ENCODE measurements around the gene E2F4. TPM values are rescaled to one million over a fixed set of nuclear protein-coding genes. Genes with fewer than 3 reads are reported as not detected.

E2F4 gene
- total and polyA plus RNA-seq, 2 of the 13 experiments (the other 11 are each of a cell fraction or from before 2014, with no cell fraction given), result 84.8 to 91.2 TPM

DNA sequence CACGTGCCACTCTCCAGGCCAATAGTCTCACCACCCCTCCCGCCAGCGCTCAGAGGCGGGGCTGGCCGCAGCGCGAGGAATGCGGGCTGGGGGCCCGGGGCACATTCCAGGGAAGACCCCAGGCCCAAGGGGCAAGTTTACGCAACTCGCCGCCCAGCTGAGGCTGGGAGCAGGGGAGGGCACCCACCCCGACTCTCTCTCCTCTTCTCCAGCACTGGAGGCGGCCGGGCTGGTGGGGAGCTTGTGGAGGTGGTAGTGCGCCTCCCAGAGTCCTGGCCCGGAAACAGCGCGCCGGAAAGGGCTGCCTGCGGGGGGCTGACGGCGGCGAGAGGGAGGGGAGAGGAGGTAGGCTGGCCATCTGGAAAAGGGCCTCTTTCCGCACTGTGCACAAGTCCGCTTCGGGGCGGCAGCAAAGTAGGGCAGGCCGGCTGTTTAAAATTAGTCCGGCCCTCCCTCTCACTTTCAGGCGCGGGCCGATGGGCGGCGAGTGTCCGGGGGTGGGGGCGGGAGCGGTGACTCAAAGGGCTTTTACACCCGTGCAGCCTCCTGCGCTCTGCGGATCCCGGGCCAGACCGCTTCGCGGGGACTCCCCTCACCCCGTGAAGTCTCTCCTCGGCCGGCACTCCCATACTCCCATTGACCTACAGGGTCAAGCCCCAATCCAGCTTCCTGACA lies 54.3 kb downstream of the E2F4 start (continued):
- no peak for TF ChIP-seq SUZ12 (IDR thresholded peaks at IDR 0.05; ENCODE audit: low read depth, low read length)
- no peak for TF ChIP-seq ZNF713 (CRISPR knock-in tag; IDR thresholded peaks at IDR 0.05)
- no peak for TF ChIP-seq NFE2 (CRISPR knock-in tag; IDR thresholded peaks at IDR 0.05)
- TF ChIP-seq ZNF496 (CRISPR knock-in tag; IDR thresholded peaks at IDR 0.05; ENCODE audit: insufficient replicate concordance), result no peak
- TF ChIP-seq KMT2B (CRISPR knock-in tag; IDR thresholded peaks at IDR 0.05), result peak; percentile 47
- TF ChIP-seq, protein P1, sequence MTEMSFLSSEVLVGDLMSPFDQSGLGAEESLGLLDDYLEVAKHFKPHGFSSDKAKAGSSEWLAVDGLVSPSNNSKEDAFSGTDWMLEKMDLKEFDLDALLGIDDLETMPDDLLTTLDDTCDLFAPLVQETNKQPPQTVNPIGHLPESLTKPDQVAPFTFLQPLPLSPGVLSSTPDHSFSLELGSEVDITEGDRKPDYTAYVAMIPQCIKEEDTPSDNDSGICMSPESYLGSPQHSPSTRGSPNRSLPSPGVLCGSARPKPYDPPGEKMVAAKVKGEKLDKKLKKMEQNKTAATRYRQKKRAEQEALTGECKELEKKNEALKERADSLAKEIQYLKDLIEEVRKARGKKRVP (CRISPR knock-in tag; IDR thresholded peaks at IDR 0.05), result peak in 1 of 2 experiments; percentile 72; a peak in 2 of 4 replicates
- TF ChIP-seq FOXM1 (CRISPR knock-in tag; IDR thresholded peaks at IDR 0.05), result no peak
- peak; percentile 97 for TF ChIP-seq ZNF781 (CRISPR knock-in tag; IDR thresholded peaks at IDR 0.05; ENCODE audit: borderline replicate concordance, not compliant biosample characterization)
- TF ChIP-seq RFX3 (CRISPR knock-in tag; IDR thresholded peaks at IDR 0.05), result no peak
- TF ChIP-seq HIVEP1 (CRISPR knock-in tag; IDR thresholded peaks at IDR 0.05), result peak; percentile 100
- TF ChIP-seq FOXO1 (CRISPR knock-in tag; IDR thresholded peaks at IDR 0.05), result peak; percentile 85
- TF ChIP-seq, protein P2, sequence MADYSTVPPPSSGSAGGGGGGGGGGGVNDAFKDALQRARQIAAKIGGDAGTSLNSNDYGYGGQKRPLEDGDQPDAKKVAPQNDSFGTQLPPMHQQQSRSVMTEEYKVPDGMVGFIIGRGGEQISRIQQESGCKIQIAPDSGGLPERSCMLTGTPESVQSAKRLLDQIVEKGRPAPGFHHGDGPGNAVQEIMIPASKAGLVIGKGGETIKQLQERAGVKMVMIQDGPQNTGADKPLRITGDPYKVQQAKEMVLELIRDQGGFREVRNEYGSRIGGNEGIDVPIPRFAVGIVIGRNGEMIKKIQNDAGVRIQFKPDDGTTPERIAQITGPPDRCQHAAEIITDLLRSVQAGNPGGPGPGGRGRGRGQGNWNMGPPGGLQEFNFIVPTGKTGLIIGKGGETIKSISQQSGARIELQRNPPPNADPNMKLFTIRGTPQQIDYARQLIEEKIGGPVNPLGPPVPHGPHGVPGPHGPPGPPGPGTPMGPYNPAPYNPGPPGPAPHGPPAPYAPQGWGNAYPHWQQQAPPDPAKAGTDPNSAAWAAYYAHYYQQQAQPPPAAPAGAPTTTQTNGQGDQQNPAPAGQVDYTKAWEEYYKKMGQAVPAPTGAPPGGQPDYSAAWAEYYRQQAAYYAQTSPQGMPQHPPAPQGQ (CRISPR knock-in tag; IDR thresholded peaks at IDR 0.05; ENCODE audit: borderline replicate concordance), result no peak
